Progenitor cell of endocrine pancreas (in vitro differentiated cells): ENCODE measurements around the gene HMG20B. TPM values are rescaled to one million over a fixed set of nuclear protein-coding genes. Genes with fewer than 3 reads are reported as not detected.

Experiments used
- DNase-seq: peaks from one replicate; pipeline ENCODE4 v3.0.0; 2021; ENCODE audit warnings: low spot score; ENCODE audit not compliant: unreplicated experiment
- H3K27ac Mint-ChIP-seq: 2 replicates; pipeline ENCODE4 v1.8.0; 2021; ENCODE audit warnings: mild to moderate bottlenecking, moderate library complexity, mixed read lengths
- H3K27me3 Mint-ChIP-seq: 2 replicates; pipeline ENCODE4 v1.8.0; 2021; ENCODE audit warnings: mixed read lengths
- H3K36me3 Mint-ChIP-seq: 2 replicates; pipeline ENCODE4 v1.8.0; 2022; ENCODE audit warnings: mixed read lengths; ENCODE audit not compliant: insufficient read depth
- H3K4me1 Mint-ChIP-seq: 2 replicates; pipeline ENCODE4 v1.8.0; 2021; ENCODE audit warnings: low read depth, mixed read lengths
- H3K4me3 Mint-ChIP-seq: 2 replicates; pipeline ENCODE4 v1.8.0; 2021; ENCODE audit warnings: low read depth, mild to moderate bottlenecking, moderate library complexity, mixed read lengths
- H3K9me3 Mint-ChIP-seq: 2 replicates; pipeline ENCODE4 v1.8.0; 2021; ENCODE audit warnings: low read depth, mixed read lengths
- CTCF ChIP-seq: fragments of 200-600 bp; sonication (generic); IDR thresholded peaks from one replicate; pipeline ENCODE4 v1.5.0; 2021; ENCODE audit warnings: antibody characterized with exemption, mild to moderate bottlenecking; ENCODE audit not compliant: unreplicated experiment
- long read RNA-seq: library from polyadenylated mRNA; unstranded; transcript quantifications from one replicate; pipeline ENCODE4 v2.0.0, GENCODE V29; 2020
- total RNA-seq: library from RNA; stranded (reverse); gene quantifications from 2 replicates; pipeline ENCODE4 v1.2.1, GENCODE V29; 2021

Gene HMG20B
- 72.8 and 79.7 TPM in 2 replicates for total RNA-seq
- long read RNA-seq, partial matches to known transcripts = 1 of 2 reads
- long read RNA-seq, other reads (novel, unspliced or antisense) = 1 of 2 reads

DNA sequence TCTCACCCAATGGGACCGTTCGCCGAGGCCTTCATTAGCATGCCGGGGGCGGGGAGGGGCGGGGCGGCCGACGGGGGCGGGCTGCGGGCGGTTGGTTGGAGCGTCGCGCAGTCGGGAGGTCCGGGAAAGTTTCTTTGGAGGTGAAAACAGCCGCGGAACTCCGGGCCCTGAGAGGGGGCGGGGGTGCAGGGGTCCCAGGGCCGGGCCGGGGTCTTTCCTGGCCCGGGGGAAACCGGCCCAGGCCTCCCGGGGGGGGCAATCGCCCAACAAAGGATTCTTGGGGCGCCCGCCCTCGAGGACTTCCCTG, at the start of gene HMG20B:
Gene HMG20B (plus strand): TSS at position 90 of the 307 bp plus-strand sequence. CDS start 366 bp downstream, outside the sequence.
- no peak for DNase-seq
- H3K9me3 Mint-ChIP-seq = no peaks in the 10 kb centered on the region
- H3K27ac Mint-ChIP-seq = no peak within 1 kb of the TSS
- H3K4me1 Mint-ChIP-seq = peaks cover 14% of the 10 kb centered on the region
- peak within 1 kb of the TSS; percentile 70 for H3K4me3 Mint-ChIP-seq
- peaks cover 11% of the 10 kb centered on the region for H3K36me3 Mint-ChIP-seq
- peaks cover 17% of the 10 kb centered on the region for H3K27me3 Mint-ChIP-seq
- no peak for TF ChIP-seq CTCF

DNA sequence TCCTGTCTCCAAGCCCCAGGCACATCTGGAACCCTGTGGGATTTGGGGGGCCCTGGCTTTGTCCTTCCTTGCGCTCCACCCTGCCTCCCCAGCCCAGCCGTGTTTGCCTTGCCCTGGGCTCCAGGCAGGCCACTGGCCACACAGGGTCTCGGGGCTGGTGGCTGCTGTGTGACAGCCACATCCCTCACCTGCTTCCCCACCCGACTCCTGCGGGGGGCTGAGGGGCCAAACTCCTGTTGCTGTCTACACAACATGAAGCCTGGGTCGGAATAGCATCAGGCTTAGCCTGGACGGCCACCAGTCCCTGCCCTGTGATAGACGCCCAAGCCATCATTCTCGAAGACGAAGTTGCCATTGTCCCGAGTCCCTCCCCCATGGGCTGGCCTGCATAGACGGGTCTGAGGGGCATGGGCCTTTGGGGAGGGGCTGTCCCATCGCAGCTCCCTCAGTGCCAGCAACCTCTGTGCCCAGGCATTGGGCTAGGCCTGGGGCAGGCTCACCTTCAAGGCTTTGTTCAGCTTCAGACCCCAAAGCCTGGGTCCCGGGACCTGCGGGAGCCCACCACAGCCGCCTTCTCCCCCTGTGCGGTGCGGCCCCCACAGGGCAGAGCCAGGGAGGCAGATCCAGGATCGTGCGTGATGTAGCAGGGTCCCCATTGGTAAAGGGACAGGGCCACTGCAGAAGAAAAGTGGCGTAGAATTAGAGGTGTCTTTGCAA, 49.2 kb upstream of the HMG20B start:
- H3K9me3 Mint-ChIP-seq = no peaks in the 10 kb centered on the region
- H3K27ac Mint-ChIP-seq = no peak overlapping the region
- no peak for TF ChIP-seq CTCF
- H3K4me1 Mint-ChIP-seq = peaks cover 1% of the 10 kb centered on the region
- H3K27me3 Mint-ChIP-seq = no peaks in the 10 kb centered on the region
- no peak overlapping the region for H3K4me3 Mint-ChIP-seq
- DNase-seq = no peak
- H3K36me3 Mint-ChIP-seq = peaks cover 8% of the 10 kb centered on the region

DNA sequence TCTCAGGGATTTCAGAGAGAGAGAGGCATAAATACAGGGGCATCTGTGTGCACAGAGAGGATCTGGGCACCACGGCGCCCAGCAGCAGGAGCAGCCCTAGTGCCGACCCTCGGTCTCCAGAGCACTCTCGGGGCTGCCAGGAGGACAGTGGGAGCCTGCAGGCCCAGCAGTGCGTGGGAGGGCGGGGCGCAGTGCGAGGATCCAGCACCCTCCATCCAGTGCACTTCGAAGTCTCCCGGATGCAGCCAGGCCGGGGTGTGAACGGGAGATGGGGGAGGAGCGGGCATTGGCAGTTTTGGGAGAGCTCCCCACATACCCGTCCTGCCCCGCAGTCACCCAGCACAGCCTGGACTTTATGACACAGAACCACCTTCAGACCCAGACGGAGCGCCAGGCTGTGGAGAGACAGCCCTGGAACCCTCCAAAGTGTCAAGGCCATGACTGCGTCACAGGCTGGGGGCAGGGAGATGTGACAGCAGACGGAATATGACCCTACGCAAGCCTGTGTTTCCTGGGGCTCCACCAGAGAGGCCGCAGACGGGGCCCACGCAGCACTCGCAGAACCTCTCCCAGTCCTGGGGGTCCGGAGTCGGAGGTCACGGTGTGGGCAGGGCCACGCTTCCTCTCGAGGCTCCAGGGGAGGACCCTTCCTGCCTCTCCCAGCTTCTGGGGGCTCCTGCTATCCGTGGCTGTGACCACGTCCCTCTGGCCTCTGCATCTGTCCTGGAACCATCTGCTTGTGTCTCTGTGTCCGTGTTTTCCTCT, 48.5 kb upstream of the HMG20B start:
- Mint-ChIP-seq H3K27ac (no peak overlapping the region), H3K9me3 (no peaks in the 10 kb centered on the region), H3K36me3 (peaks cover 8% of the 10 kb centered on the region), H3K4me1 (peaks cover 1% of the 10 kb centered on the region), H3K27me3 (no peaks in the 10 kb centered on the region), H3K4me3 (no peak overlapping the region)
- no peak for TF ChIP-seq CTCF
- no peak for DNase-seq

DNA sequence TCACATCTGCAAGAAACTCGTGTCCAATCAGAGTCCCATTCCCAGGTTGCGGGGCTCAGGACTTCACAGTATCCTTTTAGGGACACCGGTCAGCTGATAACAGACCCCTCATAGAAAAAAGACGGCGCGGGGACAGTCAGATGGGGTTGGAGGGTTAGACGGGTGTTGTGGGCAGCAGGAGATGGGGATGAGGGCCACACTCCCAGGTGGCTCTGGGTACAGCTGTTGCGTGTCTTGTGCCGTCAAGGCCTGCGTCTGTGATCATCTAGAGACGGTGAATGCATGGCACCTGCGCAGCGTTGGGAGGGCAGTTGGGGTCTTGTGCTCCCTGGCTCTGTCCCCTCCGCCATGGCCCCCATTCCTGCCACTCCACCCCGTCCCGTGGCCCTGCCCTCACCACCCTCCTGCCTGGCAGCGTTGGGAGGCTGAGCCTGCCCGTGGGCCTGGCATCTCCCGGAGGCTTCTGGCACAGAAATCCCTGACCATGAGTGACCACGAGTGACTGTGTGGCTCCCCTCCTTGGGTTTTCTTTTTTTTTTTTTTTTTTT, 47.8 kb upstream of the HMG20B start:
- H3K9me3 Mint-ChIP-seq = no peaks in the 10 kb centered on the region
- H3K4me3 Mint-ChIP-seq = no peak overlapping the region
- peaks cover 8% of the 10 kb centered on the region for H3K36me3 Mint-ChIP-seq
- H3K27ac Mint-ChIP-seq = no peak overlapping the region
- H3K4me1 Mint-ChIP-seq = peaks cover 1% of the 10 kb centered on the region
- H3K27me3 Mint-ChIP-seq = no peaks in the 10 kb centered on the region
- DNase-seq = no peak
- no peak for TF ChIP-seq CTCF

GRCh38 chr19:3526507-3527237, 46.1 kb upstream of the HMG20B start:
- Mint-ChIP-seq H3K4me1 (no peaks in the 10 kb centered on the region), H3K9me3 (no peaks in the 10 kb centered on the region), H3K4me3 (no peak overlapping the region), H3K27me3 (no peaks in the 10 kb centered on the region), H3K27ac (no peak overlapping the region), H3K36me3 (peaks cover 5% of the 10 kb centered on the region)
- peak; percentile 34 for TF ChIP-seq CTCF
- DNase-seq = no peak
